Measurements from ENCODE around the gene ROCK2. TPM values are rescaled to one million over a fixed set of nuclear protein-coding genes. Genes with fewer than 3 reads are reported as not detected.

Gene ROCK2
- total and polyA plus RNA-seq, 2 of the 13 experiments (the other 11 are each of a cell fraction or from before 2014, with no cell fraction given), result 38.1 to 119 TPM

DNA sequence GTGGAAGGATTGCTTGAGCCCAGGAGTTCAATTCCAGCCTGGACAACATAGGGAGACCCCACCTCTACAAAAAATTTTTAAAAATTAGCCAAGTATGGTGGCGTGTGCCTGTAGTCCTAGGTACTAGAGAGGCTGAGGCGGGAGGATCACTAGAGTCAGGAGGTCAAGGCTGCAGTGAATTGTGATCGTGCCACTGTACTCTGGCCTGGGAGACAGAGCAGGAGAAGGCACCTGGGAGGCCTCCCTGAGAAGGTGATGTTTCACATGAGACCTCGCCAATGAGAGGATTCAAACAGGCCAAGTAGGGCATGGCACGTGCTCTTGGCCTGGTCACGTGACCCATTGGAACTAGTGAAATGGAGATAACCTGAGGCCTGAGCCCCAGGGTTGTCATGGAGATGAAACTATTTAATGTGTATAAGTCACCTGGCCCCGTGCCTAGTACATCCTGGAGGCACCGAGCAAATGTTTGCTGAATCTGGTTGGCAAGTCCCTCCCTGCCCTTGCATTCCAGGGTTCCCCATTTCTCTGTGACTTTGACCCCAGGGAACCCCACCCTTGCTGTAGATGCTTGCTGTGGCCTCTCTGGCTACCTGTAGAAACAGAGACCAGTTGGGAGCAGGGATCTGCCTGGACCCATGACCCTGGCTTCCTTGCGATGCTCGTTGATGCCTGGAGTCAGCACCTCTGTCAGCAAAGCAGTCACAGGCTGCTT lies 26.1 kb upstream of the ROCK2 start (continued):
- TF ChIP-seq HINFP (CRISPR knock-in tag; IDR thresholded peaks at IDR 0.05; ENCODE audit: low read depth) (peak; percentile 74), ZNF335 (CRISPR knock-in tag; IDR thresholded peaks at IDR 0.05) (peak; percentile 52; the same call in 1 of the 2 replicates), ZNF629 (CRISPR knock-in tag; conservative IDR thresholded peaks at IDR 0.05) (peak; percentile 83), KLF6 (CRISPR knock-in tag; IDR thresholded peaks at IDR 0.05) (peak; percentile 90), BCL6 (CRISPR knock-in tag; IDR thresholded peaks at IDR 0.05) (peak; percentile 92), ZNF672 (CRISPR knock-in tag; IDR thresholded peaks at IDR 0.05) (no peak), MYC (CRISPR knock-in tag; IDR thresholded peaks at IDR 0.05; ENCODE audit: borderline replicate concordance) (peak; percentile 93), ZNF766 (CRISPR knock-in tag; IDR thresholded peaks at IDR 0.05; ENCODE audit: borderline replicate concordance) (0 out of 2 replicates have a peak, but pooled peaks have one; percentile 39), MEIS1 (CRISPR knock-in tag; IDR thresholded peaks at IDR 0.05; ENCODE audit: borderline replicate concordance) (peak; percentile 75; the same call in 1 of the 2 replicates), CEBPB (IDR thresholded peaks at IDR 0.05; ENCODE audit: borderline replicate concordance, low read depth, low read length) (no peak), RFX1 (IDR thresholded peaks at IDR 0.05) (peak; percentile 91), RARA (CRISPR knock-in tag; IDR thresholded peaks at IDR 0.05) (peak; percentile 89), ZNF367 (CRISPR knock-in tag; IDR thresholded peaks at IDR 0.05; ENCODE audit: borderline replicate concordance) (peak; percentile 80; the same call in 1 of the 2 replicates), POGZ (CRISPR knock-in tag; IDR thresholded peaks at IDR 0.05) (peak; percentile 76; the same call in 1 of the 2 replicates), MTF2 (CRISPR knock-in tag; IDR thresholded peaks at IDR 0.05; ENCODE audit: borderline replicate concordance) (no peak), ZNF207 (IDR thresholded peaks at IDR 0.05; ENCODE audit: borderline replicate concordance) (no peak), ZFP37 (CRISPR knock-in tag; IDR thresholded peaks at IDR 0.05; ENCODE audit: borderline replicate concordance) (peak; percentile 87; the same call in 1 of the 2 replicates), ARID5B (CRISPR knock-in tag; IDR thresholded peaks at IDR 0.05) (peak; percentile 91; the same call in 1 of the 2 replicates), SSRP1 (CRISPR knock-in tag; IDR thresholded peaks at IDR 0.05) (peak; percentile 16; the same call in 1 of the 2 replicates), YEATS4 (CRISPR knock-in tag; IDR thresholded peaks at IDR 0.05; ENCODE audit: borderline replicate concordance) (peak; percentile 65; the same call in 1 of the 2 replicates)
- TF ChIP-seq, protein P1, sequence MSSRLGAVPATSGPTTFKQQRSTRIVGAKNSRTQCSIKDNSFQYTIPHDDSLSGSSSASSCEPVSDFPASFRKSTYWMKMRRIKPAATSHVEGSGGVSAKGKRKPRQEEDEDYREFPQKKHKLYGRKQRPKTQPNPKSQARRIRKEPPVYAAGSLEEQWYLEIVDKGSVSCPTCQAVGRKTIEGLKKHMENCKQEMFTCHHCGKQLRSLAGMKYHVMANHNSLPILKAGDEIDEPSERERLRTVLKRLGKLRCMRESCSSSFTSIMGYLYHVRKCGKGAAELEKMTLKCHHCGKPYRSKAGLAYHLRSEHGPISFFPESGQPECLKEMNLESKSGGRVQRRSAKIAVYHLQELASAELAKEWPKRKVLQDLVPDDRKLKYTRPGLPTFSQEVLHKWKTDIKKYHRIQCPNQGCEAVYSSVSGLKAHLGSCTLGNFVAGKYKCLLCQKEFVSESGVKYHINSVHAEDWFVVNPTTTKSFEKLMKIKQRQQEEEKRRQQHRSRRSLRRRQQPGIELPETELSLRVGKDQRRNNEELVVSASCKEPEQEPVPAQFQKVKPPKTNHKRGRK (CRISPR knock-in tag; IDR thresholded peaks at IDR 0.05), result peak; percentile 53
- TF ChIP-seq, protein P2, sequence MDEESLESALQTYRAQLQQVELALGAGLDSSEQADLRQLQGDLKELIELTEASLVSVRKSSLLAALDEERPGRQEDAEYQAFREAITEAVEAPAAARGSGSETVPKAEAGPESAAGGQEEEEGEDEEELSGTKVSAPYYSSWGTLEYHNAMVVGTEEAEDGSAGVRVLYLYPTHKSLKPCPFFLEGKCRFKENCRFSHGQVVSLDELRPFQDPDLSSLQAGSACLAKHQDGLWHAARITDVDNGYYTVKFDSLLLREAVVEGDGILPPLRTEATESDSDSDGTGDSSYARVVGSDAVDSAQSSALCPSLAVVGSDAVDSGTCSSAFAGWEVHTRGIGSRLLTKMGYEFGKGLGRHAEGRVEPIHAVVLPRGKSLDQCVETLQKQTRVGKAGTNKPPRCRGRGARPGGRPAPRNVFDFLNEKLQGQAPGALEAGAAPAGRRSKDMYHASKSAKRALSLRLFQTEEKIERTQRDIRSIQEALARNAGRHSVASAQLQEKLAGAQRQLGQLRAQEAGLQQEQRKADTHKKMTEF (CRISPR knock-in tag; IDR thresholded peaks at IDR 0.05), result peak; percentile 92

Measured in HepG2 (cell line).